Progenitor cell of endocrine pancreas (in vitro differentiated cells): ENCODE measurements around the gene ZNF24. TPM values are rescaled to one million over a fixed set of nuclear protein-coding genes. Genes with fewer than 3 reads are reported as not detected.
A peak's percentile ranks its signal among the peaks of the same experiment; 100 is the strongest.

ENCODE experiments used
- DNase-seq: peaks from one replicate; pipeline ENCODE4 v3.0.0; 2021; ENCODE audit warnings: low spot score; ENCODE audit not compliant: unreplicated experiment
- H3K27ac Mint-ChIP-seq: 2 replicates; pipeline ENCODE4 v1.8.0; 2021; ENCODE audit warnings: mild to moderate bottlenecking, moderate library complexity, mixed read lengths
- H3K27me3 Mint-ChIP-seq: 2 replicates; pipeline ENCODE4 v1.8.0; 2021; ENCODE audit warnings: mixed read lengths
- H3K36me3 Mint-ChIP-seq: 2 replicates; pipeline ENCODE4 v1.8.0; 2022; ENCODE audit warnings: mixed read lengths; ENCODE audit not compliant: insufficient read depth
- H3K4me1 Mint-ChIP-seq: 2 replicates; pipeline ENCODE4 v1.8.0; 2021; ENCODE audit warnings: low read depth, mixed read lengths
- H3K4me3 Mint-ChIP-seq: 2 replicates; pipeline ENCODE4 v1.8.0; 2021; ENCODE audit warnings: low read depth, mild to moderate bottlenecking, moderate library complexity, mixed read lengths
- H3K9me3 Mint-ChIP-seq: 2 replicates; pipeline ENCODE4 v1.8.0; 2021; ENCODE audit warnings: low read depth, mixed read lengths
- total RNA-seq: library from RNA; stranded (reverse); gene quantifications from 2 replicates; pipeline ENCODE4 v1.2.1, GENCODE V29; 2021
- TF ChIP-seq, protein P1 (sequence below): fragments of 200-600 bp; sonication (generic); IDR thresholded peaks from one replicate; pipeline ENCODE4 v1.5.0; 2021; ENCODE audit warnings: antibody characterized with exemption, mild to moderate bottlenecking; ENCODE audit not compliant: unreplicated experiment

ZNF24 gene
- total RNA-seq, 1 donor from 2014 or later: 76.1 TPM

- Mint-ChIP-seq H3K27me3 (no peaks in the 10 kb centered on the region), H3K9me3 (no peaks in the 10 kb centered on the region), H3K4me1 (no peaks in the 10 kb centered on the region), H3K27ac (peak overlapping the region; percentile 13), H3K4me3 (no peak overlapping the region), H3K36me3 (peaks cover 1% of the 10 kb centered on the region)
- DNase-seq: no peak
- TF ChIP-seq, protein P1, sequence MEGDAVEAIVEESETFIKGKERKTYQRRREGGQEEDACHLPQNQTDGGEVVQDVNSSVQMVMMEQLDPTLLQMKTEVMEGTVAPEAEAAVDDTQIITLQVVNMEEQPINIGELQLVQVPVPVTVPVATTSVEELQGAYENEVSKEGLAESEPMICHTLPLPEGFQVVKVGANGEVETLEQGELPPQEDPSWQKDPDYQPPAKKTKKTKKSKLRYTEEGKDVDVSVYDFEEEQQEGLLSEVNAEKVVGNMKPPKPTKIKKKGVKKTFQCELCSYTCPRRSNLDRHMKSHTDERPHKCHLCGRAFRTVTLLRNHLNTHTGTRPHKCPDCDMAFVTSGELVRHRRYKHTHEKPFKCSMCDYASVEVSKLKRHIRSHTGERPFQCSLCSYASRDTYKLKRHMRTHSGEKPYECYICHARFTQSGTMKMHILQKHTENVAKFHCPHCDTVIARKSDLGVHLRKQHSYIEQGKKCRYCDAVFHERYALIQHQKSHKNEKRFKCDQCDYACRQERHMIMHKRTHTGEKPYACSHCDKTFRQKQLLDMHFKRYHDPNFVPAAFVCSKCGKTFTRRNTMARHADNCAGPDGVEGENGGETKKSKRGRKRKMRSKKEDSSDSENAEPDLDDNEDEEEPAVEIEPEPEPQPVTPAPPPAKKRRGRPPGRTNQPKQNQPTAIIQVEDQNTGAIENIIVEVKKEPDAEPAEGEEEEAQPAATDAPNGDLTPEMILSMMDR: no peak
Measured at GRCh38 chr18:35322486-35323458, 21.4 kb downstream of the ZNF24 start.

GRCh38 chr18:35311496-35311895 is 32.7 kb downstream of the ZNF24 start:
- Mint-ChIP-seq H3K27me3 (no peaks in the 10 kb centered on the region), H3K27ac (no peak overlapping the region), H3K9me3 (peaks cover 47% of the 10 kb centered on the region), H3K4me3 (no peak overlapping the region), H3K4me1 (no peaks in the 10 kb centered on the region), H3K36me3 (peaks cover 34% of the 10 kb centered on the region)
- TF ChIP-seq, protein P1: no peak
- no peak for DNase-seq

- peaks cover 72% of the 10 kb centered on the region for H3K36me3 Mint-ChIP-seq
- H3K4me3 Mint-ChIP-seq: no peak overlapping the region
Measured at GRCh38 chr18:35306588-35307250, 37.5 kb downstream of the ZNF24 start.

GRCh38 chr18:35303610-35304009 is 40.6 kb downstream of the ZNF24 start:
- H3K9me3 Mint-ChIP-seq: peaks cover 67% of the 10 kb centered on the region
- no peaks in the 10 kb centered on the region for H3K27me3 Mint-ChIP-seq
- no peak overlapping the region for H3K4me3 Mint-ChIP-seq
- no peak overlapping the region for H3K27ac Mint-ChIP-seq
- TF ChIP-seq, protein P1: no peak
- no peaks in the 10 kb centered on the region for H3K4me1 Mint-ChIP-seq
- peaks cover 89% of the 10 kb centered on the region for H3K36me3 Mint-ChIP-seq
- no peak for DNase-seq

More at GRCh38 chr18:35306588-35307250, 37.5 kb downstream of the ZNF24 start:
- H3K9me3 Mint-ChIP-seq: peaks cover 58% of the 10 kb centered on the region
- H3K4me1 Mint-ChIP-seq: no peaks in the 10 kb centered on the region
- no peak for DNase-seq
- H3K27me3 Mint-ChIP-seq: no peaks in the 10 kb centered on the region
- H3K27ac Mint-ChIP-seq: peak overlapping the region; percentile 34
- TF ChIP-seq, protein P1: no peak

DNA sequence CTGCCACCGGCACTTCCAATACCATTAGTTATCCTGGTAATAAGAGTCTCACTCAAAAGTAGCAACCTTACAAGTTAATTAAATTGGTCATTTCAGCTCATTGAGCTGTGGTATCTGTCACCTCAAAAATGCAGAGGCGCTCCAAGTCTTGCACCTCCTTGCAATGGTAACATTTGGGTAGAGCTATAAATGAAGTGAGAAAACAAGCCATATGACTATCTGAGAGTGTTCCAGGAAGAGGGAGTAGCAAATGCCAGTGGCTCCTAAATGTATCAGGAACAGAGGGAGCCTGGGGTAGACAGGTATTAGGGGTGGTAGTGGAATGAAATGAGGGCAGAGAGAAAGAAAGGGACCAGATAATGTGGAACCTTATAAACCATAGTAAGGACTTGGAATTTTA is 48.2 kb downstream of the ZNF24 start:
- Mint-ChIP-seq H3K27ac (no peak overlapping the region), H3K36me3 (peaks cover 49% of the 10 kb centered on the region), H3K4me1 (peaks cover 10% of the 10 kb centered on the region), H3K27me3 (no peaks in the 10 kb centered on the region), H3K4me3 (no peak overlapping the region), H3K9me3 (peaks cover 21% of the 10 kb centered on the region)
- DNase-seq: no peak
- TF ChIP-seq, protein P1: no peak
